Heart left ventricle (tissue), 16 donors: ENCODE data around the gene MXI1. TPM values are rescaled to one million over a fixed set of nuclear protein-coding genes. Genes with fewer than 3 reads are reported as not detected.

Source experiments
- ATAC-seq, 4 donors: fragments of 200-7000 bp; cut with Tn5 transposase; one replicate each; pipeline ENCODE4 v1.9.1; 2020 to 2022; ENCODE audit warnings: moderate library complexity in 4 of 4, mild to moderate bottlenecking in 3 of 4, moderate number of reproducible peaks in 1 of 4
- DNase-seq, 5 donors: peaks; one replicate each; pipeline ENCODE4 v3.0.0-alpha.2; 2020
- H3K27ac ChIP-seq, 12 donors: fragments of 200-600 bp; sonication (generic) in 4 of 12; one replicate each; pipeline versions ENCODE4 v1.5.0 to v1.8.0; 2016 to 2022; ENCODE audit warnings: mild to moderate bottlenecking in 2 of 12
- H3K27me3 ChIP-seq, 9 donors: fragments of 200-600 bp; sonication (generic) in 2 of 9; one replicate each; pipeline versions ENCODE4 v1.5.1 to v1.8.0; 2016 to 2022; ENCODE audit warnings: mild to moderate bottlenecking in 3 of 9
- H3K36me3 ChIP-seq, 9 donors: fragments of 200-600 bp; sonication (generic) in 2 of 9; one replicate each; pipeline versions ENCODE4 v1.5.0 to v1.8.0; 2018 to 2022; ENCODE audit warnings: mild to moderate bottlenecking in 2 of 9
- H3K4me1 ChIP-seq, 12 donors: fragments of 200-600 bp; sonication (generic) in 4 of 12; one replicate each; pipeline versions ENCODE4 v1.5.0 to v1.8.0; 2016 to 2022; ENCODE audit warnings: mild to moderate bottlenecking in 3 of 12
- H3K4me3 ChIP-seq, 12 donors: fragments of 200-600 bp; sonication (generic) in 4 of 12; one replicate each; pipeline versions ENCODE4 v1.5.0 to v1.8.0; 2017 to 2022; ENCODE audit warnings: mild to moderate bottlenecking in 9 of 12, moderate library complexity in 4 of 12
- H3K9me3 ChIP-seq, 12 donors: fragments of 200-600 bp; sonication (generic) in 4 of 12; one replicate each; pipeline versions ENCODE4 v1.5.0 to v1.8.0; 2016 to 2022; ENCODE audit warnings: mild to moderate bottlenecking in 1 of 12
- CTCF ChIP-seq, 12 donors: fragments of 200-600 bp; sonication (generic) in 4 of 12; IDR thresholded peaks; one replicate each; pipeline versions ENCODE4 v1.5.0 to v1.8.0; 2018 to 2022; ENCODE audit warnings: antibody characterized with exemption in 12 of 12, mild to moderate bottlenecking in 5 of 12
- POLR2A ChIP-seq, 2 donors: fragments of 450-650 bp; IDR thresholded peaks; one replicate each; pipeline ENCODE4 v1.6.1; 2017; ENCODE audit warnings: antibody characterized with exemption in 2 of 2, mild to moderate bottlenecking in 2 of 2, moderate library complexity in 2 of 2
- WGBS, 4 donors: extraction: QIAGEN DNeasy Blood & Tissue Kit in 2 of 4; methylation state at CpG; one replicate each; pipeline versions ENCODE4 v1.1.5 to v1.1.7; 2013 to 2018; 5-methylcytosine and 5-hydroxymethylcytosine counted together
- intact Hi-C, 10 donors: fragments of 100-400 bp; cut with DNase I; formaldehyde crosslinking; loops; one replicate each; pipeline versions ENCODE4 v1.11.1 to v1.14.2; 2022
- polyA plus RNA-seq, 2 donors: library from polyadenylated mRNA; stranded (reverse); fragments of 200-250 nt; gene quantifications; one replicate each; pipeline ENCODE4 v1.2.3, GENCODE V29; 2013
- total RNA-seq, 9 donors: library from RNA; depleted of rRNA in 2 of 9; stranded (reverse); fragments of >200 nt in 2 of 9; fragmentation: NEBNext Ultra II Directional in 3 of 9; extraction: Animal tissue kit (Norgen Biotek cat#: 25700) in 3 of 9; gene quantifications; one replicate each; pipeline versions ENCODE4 v1.1.0 to v1.2.4, GENCODE V29; 2016 to 2023
- donor health status: ischemic (EF 13 %, LVEDD 7.1; RV severe dilation, severe dysfunction).
- donor health status: healthy with polysubstance abuse.
- donor health status: DM: no; HTN: yes; CAD: no.
- donor health status: DM: no; HTN: no; CAD: no.
- donor health status: ischemic (EF 25% LVEDD 6.9; RV normal size, moderate dysfunction).
- donor health status: ischemic (EF 25% LVEDD 5.7; RV mildly dilated, moderate dysfunction).
- donor health status: healthy.
- donor health status: DM: yes; HTN: yes; CAD: no.
- donor health status: ischemic (EF 35%, LVEDD 5.7; RV mildly dilated, moderate dysfunction).
- donor health status: nonischemic (EF 11% LVEDD 7.7; RV severe dilation, severe dysfunction).
- donor health status: DM: yes; HTN: yes; CAD: no.
- donor health status: PGD.
- donor health status: ischemic (EF 29% LVEDD 5.4; RV normal size, mild dysfunction).
- donor health status: nonischemic (EF 23%, LVEDD 6.1; RV moderate dilation, normal function).

MXI1 gene
- total and polyA plus RNA-seq, 11 donors: 20.3 to 83.2 (median 60.6) TPM

GRCh38 chr10:110160522-110160921, 46.9 kb upstream of the MXI1 start:
- Histone ChIP-seq H3K36me3 (no peaks in the 10 kb centered on the region), H3K27ac (no peak overlapping the region), H3K9me3 (no peaks in the 10 kb centered on the region), H3K4me3 (no peak overlapping the region), H3K27me3 (peaks cover 0 to 9% (median 0%) of the 10 kb centered on the region in 9 donors), H3K4me1 (peaks cover 0 to 18% (median 0%) of the 10 kb centered on the region in 12 donors)
- intact Hi-C loops: loop anchor here in 1 of 10 donors (2.0 kb wide), 1 partner anchor 14 kb away; no protein-coding TSS in a partner anchor
- TF ChIP-seq POLR2A (IDR thresholded peaks at IDR 0.05): no peak
- TF ChIP-seq CTCF (IDR thresholded peaks at IDR 0.05): no peak
- DNase-seq (no peak), ATAC-seq (no peak)

GRCh38 chr10:110162741-110163145, 44.7 kb upstream of the MXI1 start:
- intact Hi-C loops: no loop called here
- 40 to 68% (median 49%) methylated on average over 3 to 6 of the region's 6 CpGs for WGBS, 4 donors

GRCh38 chr10:110163192-110163773, 44.1 kb upstream of the MXI1 start:
- Histone ChIP-seq H3K27me3 (peaks cover 0 to 33% (median 0%) of the 10 kb centered on the region in 9 donors), H3K27ac (no peak overlapping the region), H3K4me3 (no peak overlapping the region), H3K36me3 (no peaks in the 10 kb centered on the region), H3K9me3 (no peaks in the 10 kb centered on the region), H3K4me1 (peaks cover 0 to 13% (median 3%) of the 10 kb centered on the region in 12 donors)
- DNase-seq (no peak), ATAC-seq (no peak)
- intact Hi-C loops: no loop called here
- WGBS, 4 donors: 85 to 89% (median 87%) methylated on average over 5 of the region's 5 CpGs
- no peak for TF ChIP-seq POLR2A (IDR thresholded peaks at IDR 0.05)
- no peak for TF ChIP-seq CTCF (IDR thresholded peaks at IDR 0.05)

More at GRCh38 chr10:110162741-110163145, 44.7 kb upstream of the MXI1 start:
- TF ChIP-seq CTCF (IDR thresholded peaks at IDR 0.05): no peak
- TF ChIP-seq POLR2A (IDR thresholded peaks at IDR 0.05): no peak
- Histone ChIP-seq H3K4me1 (peaks cover 0 to 8% (median 0%) of the 10 kb centered on the region in 12 donors), H3K27me3 (peaks cover 0 to 28% (median 0%) of the 10 kb centered on the region in 9 donors), H3K4me3 (no peak overlapping the region), H3K36me3 (no peaks in the 10 kb centered on the region), H3K27ac (no peak overlapping the region), H3K9me3 (no peaks in the 10 kb centered on the region)
- ATAC-seq (no peak), DNase-seq (no peak)

GRCh38 chr10:110163841-110164240, 43.6 kb upstream of the MXI1 start:
- Histone ChIP-seq H3K27me3 (peaks cover 0 to 38% (median 0%) of the 10 kb centered on the region in 9 donors), H3K4me3 (no peak overlapping the region), H3K9me3 (no peaks in the 10 kb centered on the region), H3K27ac (no peak overlapping the region), H3K36me3 (no peaks in the 10 kb centered on the region), H3K4me1 (peaks cover 0 to 19% (median 9%) of the 10 kb centered on the region in 12 donors)
- intact Hi-C loops: no loop called here
- DNase-seq (no peak), ATAC-seq (no peak)
- TF ChIP-seq POLR2A (IDR thresholded peaks at IDR 0.05): no peak
- no peak for TF ChIP-seq CTCF (IDR thresholded peaks at IDR 0.05)
- 76 to 80% (median 77%) methylated on average over 4 of the region's 4 CpGs for WGBS, 4 donors
